GM13977 (cell line): ENCODE data around the gene COL5A2.

Experiments
- DNase-seq: peaks from one replicate; pipeline ENCODE4 v3.0.0; 2012; ENCODE audit warnings: low spot score
- in situ Hi-C: fragments of 300-500 bp; cut with MboI; formaldehyde crosslinking; loops from one replicate; pipeline ENCODE4 v1.12.0; 2022; ENCODE audit warnings: low sequenced_read_pairs, low pct_unique_long_range_greater_than_20kb, mixed read lengths, inconsistent platforms; ENCODE audit not compliant: unreplicated experiment
- TF ChIP-seq, protein P1 (sequence below): IDR thresholded peaks from 2 replicates; pipeline ENCODE4 v1.5.1; 2012; ENCODE audit warnings: mild to moderate bottlenecking, control low read depth; ENCODE audit not compliant: insufficient read depth; ENCODE audit errors: extremely low read depth, missing control alignments

Gene COL5A2

DNA sequence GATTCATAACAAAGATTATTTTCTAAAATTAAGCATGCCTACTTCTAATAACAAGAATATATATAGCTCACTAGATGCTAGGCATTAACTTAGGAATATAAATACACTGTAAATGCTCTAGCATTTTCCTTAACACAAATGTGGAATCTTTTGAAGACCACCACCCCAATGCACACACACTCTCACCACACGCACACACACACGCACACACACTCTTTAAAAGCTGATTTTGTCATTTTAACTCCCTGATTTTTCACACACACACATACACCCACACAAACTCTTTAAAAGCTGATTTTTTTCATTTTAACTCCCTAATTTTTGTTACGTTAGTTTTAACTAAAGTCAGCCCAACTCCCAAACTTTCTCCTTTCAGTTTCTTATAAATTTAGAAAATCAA is 3.0 kb downstream of the COL5A2 start:
- DNase-seq, result no peak
- in situ Hi-C loops, result no loop called here
- TF ChIP-seq, protein P1, sequence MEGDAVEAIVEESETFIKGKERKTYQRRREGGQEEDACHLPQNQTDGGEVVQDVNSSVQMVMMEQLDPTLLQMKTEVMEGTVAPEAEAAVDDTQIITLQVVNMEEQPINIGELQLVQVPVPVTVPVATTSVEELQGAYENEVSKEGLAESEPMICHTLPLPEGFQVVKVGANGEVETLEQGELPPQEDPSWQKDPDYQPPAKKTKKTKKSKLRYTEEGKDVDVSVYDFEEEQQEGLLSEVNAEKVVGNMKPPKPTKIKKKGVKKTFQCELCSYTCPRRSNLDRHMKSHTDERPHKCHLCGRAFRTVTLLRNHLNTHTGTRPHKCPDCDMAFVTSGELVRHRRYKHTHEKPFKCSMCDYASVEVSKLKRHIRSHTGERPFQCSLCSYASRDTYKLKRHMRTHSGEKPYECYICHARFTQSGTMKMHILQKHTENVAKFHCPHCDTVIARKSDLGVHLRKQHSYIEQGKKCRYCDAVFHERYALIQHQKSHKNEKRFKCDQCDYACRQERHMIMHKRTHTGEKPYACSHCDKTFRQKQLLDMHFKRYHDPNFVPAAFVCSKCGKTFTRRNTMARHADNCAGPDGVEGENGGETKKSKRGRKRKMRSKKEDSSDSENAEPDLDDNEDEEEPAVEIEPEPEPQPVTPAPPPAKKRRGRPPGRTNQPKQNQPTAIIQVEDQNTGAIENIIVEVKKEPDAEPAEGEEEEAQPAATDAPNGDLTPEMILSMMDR, result no peak

- no peak for DNase-seq
- TF ChIP-seq, protein P1, result no peak
- in situ Hi-C loops, result no loop called here
These were observed 3.6 kb downstream of the COL5A2 start for GRCh38 chr2:189175869-189176433.

DNA sequence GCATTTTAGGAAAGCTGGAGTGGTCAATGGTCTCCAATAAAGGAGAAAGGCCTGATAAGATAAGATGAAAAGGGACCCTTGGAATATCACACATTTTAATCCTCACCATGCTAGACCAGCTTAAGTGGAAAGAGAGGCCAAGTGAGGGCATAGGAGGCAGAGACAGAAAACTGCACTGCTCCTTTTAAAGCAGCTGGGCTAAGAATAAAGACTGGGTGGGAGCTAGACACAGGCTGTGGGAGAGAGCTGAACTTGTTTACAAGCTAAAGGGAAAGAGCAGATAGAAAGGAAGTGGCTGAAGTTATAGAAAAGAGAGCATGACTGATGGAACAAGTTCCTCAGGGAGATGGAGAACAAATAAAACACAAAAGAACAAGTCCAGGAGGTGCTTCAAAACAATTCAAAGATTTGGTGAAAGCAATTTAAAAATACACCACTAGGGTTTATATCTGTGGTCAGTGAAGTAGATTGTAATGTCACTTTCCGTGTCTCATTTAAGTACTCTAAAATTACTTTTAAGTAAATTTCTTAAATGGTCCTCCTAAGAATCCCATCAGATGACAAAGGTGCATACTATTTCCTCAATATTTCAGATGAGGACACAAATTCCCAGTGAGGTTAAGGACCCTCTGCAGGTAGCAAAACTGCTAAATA is 7.5 kb downstream of the COL5A2 start:
- no peak for DNase-seq
- in situ Hi-C loops, result no loop called here
- TF ChIP-seq, protein P1, result no peak

- in situ Hi-C loops, result no loop called here
- no peak for DNase-seq
- TF ChIP-seq, protein P1, result no peak
These were observed 10.6 kb downstream of the COL5A2 start for GRCh38 chr2:189168856-189169499.

DNA sequence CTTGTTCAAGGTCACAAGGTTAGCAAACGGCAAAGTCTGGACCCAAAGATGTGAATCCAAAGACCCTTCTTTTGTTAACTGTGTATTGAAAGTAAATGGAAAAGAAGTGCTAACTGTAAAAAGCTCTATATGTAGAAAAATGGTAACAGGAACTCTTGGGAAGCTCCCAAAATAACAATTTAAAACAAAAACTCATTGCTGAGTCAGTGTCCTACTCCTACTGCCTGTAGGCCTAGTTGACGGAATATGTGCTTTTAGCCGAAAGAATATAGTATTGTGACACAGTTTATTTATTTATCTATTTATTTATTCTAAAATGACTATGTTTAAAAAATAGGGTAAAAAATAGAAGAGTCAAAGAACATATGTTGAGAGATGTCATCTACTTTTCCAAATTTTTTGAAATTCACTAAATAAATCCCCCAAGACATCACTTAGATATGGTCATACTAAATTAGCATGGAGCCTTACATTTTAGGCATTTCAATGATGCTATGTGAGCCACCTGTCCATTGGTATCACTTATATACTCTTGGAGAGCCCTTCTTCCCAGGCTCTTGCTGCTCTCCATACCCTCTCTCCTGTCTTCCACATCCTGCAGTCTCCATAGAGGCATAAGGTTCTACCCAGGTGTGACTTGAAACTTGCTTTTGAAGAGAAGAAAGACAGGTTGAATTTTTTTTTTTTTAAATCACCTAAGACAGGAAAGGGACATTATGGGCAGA is 13.7 kb downstream of the COL5A2 start:
- in situ Hi-C loops, result no loop called here
- TF ChIP-seq, protein P1, result no peak
- DNase-seq, result no peak

GRCh38 chr2:189164746-189165145 is 14.8 kb downstream of the COL5A2 start:
- TF ChIP-seq, protein P1, result no peak
- in situ Hi-C loops, result no loop called here
- DNase-seq, result no peak
